ENCODE measurements around the gene GAS2L2.

The GAS2L2 gene

GRCh38 chr17:35745749-35746320 is 7.2 kb downstream of the GAS2L2 start:
- DNase-seq (ENCODE audit: low read depth): no peak

GRCh38 chr17:35745246-35745645 is 7.8 kb downstream of the GAS2L2 start:
- DNase-seq (ENCODE audit: low read depth): no peak

- no peak for DNase-seq (ENCODE audit: low read depth)
These were observed 8.2 kb downstream of the GAS2L2 start for GRCh38 chr17:35744830-35745229.

GRCh38 chr17:35743626-35744328 is 9.3 kb downstream of the GAS2L2 start:
- no peak for DNase-seq (ENCODE audit: low read depth)

GRCh38 chr17:35742896-35743477 is 10.1 kb downstream of the GAS2L2 start:
- no peak for DNase-seq (ENCODE audit: low read depth)

GRCh38 chr17:35742496-35742895 is 10.5 kb downstream of the GAS2L2 start:
- no peak for DNase-seq (ENCODE audit: low read depth)

GRCh38 chr17:35740997-35741931 is 11.8 kb downstream of the GAS2L2 start:
- no peak for DNase-seq (ENCODE audit: low read depth)

- DNase-seq (ENCODE audit: low read depth): no peak
These were observed 12.8 kb downstream of the GAS2L2 start for GRCh38 chr17:35740216-35740615.

- DNase-seq (ENCODE audit: low read depth): no peak
These were observed 14.4 kb downstream of the GAS2L2 start for GRCh38 chr17:35738519-35739133.

- no peak for DNase-seq (ENCODE audit: low read depth)
These were observed 16.8 kb downstream of the GAS2L2 start for GRCh38 chr17:35736236-35736635.

- no peak for DNase-seq (ENCODE audit: low read depth)
These were observed 17.8 kb downstream of the GAS2L2 start for GRCh38 chr17:35735036-35735805.

- DNase-seq (ENCODE audit: low read depth): no peak
These were observed 18.6 kb downstream of the GAS2L2 start for GRCh38 chr17:35734396-35734795.

- no peak for DNase-seq (ENCODE audit: low read depth)
These were observed 19.7 kb downstream of the GAS2L2 start for GRCh38 chr17:35733366-35733765.

- DNase-seq (ENCODE audit: low read depth): no peak
These were observed 20.3 kb downstream of the GAS2L2 start for GRCh38 chr17:35732806-35733136.

- DNase-seq (ENCODE audit: low read depth): no peak
These were observed 20.9 kb downstream of the GAS2L2 start for GRCh38 chr17:35731917-35732805.

- peak; percentile 41 for DNase-seq (ENCODE audit: low read depth)
These were observed 21.7 kb downstream of the GAS2L2 start, which contains the start of gene RASL10B for GRCh38 chr17:35731239-35731916. TSS of gene RASL10B (plus strand) at chr17:35731639. CDS start at chr17:35735185, 3,546 bp downstream.

GRCh38 chr17:35730400-35731005 is 22.5 kb downstream of the GAS2L2 start:
- DNase-seq (ENCODE audit: low read depth): no peak

GRCh38 chr17:35729405-35729833 is 23.6 kb downstream of the GAS2L2 start:
- DNase-seq (ENCODE audit: low read depth): no peak

- no peak for DNase-seq (ENCODE audit: low read depth)
These were observed 24.5 kb downstream of the GAS2L2 start for GRCh38 chr17:35728551-35728950.

Data from stimulated activated CD8-positive, alpha-beta memory T cell treated with anti-CD3 and anti-CD28 coated beads, Interleukin-12 subunit alpha, Interleukin-12 subunit beta, amount 100 ng/mL, for 4 hours (primary cell).